ENCODE data around the gene SLC25A11.

Gene SLC25A11

GRCh38 chr17:4893721-4894560, 45.9 kb downstream of the SLC25A11 start:
- no peak for DNase-seq

GRCh38 chr17:4893272-4893671, 46.6 kb downstream of the SLC25A11 start:
- DNase-seq: no peak

- DNase-seq: no peak
These were observed 47.2 kb downstream of the SLC25A11 start for GRCh38 chr17:4892499-4893221.

DNA sequence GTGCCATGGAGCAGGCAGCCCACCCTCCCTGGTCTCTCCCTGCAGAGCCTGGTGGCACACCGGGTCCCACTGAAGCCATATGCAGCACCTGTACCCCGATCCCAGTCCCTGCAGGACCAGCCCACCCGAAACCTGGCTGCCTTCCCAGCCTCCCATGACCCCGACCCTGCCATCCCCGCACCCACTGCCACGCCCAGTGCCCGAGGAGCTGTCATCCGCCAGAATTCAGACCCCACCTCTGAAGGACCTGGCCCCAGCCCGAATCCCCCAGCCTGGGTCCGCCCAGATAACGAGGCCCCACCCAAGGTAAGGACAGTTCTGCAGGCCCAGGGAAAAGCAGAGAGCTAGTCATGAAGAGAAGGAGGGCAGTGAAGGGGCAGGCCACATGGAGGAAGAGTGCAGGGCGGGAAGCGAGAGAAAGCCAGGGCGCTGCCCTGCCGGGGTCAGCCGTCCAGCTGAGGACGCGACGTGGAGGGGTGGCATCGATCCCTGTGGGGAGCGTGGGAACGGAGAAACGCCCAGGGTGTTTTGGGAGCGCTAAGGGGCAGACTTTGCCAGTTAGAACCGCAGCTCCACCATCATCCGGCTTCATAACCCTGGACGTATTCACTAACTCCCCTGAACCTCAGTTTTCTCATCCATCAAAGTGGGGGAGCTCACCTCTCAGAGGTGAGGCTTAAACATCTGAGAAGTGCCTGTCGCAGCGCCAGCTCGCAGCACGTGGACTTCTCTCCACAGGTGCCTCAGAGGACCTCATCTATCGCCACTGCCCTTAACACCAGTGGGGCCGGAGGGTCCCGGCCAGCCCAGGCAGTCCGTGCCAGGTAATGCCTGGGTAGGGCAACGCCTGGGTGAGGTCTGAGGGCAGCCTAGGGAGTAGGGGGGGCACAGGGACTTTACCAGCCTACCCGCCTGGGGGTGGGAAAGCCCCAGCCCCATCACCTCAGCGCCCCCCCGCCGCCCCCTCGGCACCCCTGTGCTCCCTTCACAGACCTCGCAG, 48.1 kb downstream of the SLC25A11 start:
- DNase-seq: no peak

DNA sequence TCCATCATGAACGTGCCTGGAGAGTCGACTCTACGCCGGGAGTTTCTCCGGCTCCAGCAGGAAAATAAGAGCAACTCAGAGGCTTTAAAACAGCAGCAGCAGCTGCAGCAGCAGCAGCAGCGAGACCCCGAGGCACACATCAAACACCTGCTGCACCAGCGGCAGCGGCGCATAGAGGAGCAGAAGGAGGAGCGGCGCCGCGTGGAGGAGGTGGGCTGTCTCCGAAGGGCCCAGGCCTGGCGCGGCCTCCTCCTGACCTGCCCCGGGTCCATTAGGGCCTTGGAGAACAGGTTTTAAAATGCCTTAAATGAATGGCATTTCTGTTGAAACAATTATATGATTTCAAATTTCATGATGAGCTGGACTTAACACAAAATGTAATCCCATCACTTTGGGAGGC, 52.3 kb downstream of the SLC25A11 start:
- no peak for DNase-seq

All from activated CD4-positive, CD25-positive, alpha-beta regulatory T cell (primary cell).